ENCODE data around the gene C1orf185.
"Not testable (repeated sequence)": the region's sequence is repeated elsewhere in the genome, so short reads cannot be mapped to it uniquely, and the experiment has no call there.

Gene C1orf185

GRCh38 chr1:51101976-51102375 lies at the start of gene C1orf185:
Gene C1orf185 (plus strand): TSS chr1:51102228. CDS start chr1:51102234, 6 bp downstream.
- no peak for DNase-seq

DNA sequence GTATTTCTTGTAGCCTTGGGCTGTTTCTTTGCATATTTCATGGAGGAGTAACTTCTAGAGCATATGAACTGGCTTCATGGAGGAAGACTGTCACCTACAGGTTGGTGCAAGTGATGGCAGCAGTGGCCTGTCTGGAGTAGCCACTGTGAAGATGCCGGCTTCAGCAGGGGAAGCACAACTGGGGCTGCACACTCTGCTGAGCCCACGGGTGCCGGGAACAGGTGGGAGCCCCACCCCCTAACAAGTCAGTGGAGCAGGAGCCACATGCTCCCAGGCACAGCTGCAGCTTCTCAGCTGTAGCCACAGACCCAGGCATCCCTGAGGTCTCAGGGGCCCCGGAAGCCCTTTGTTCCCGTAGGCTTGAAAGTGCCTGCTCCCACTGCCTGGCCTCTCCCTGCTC lies 43.2 kb upstream of the C1orf185 start:
- DNase-seq, result no peak

DNA sequence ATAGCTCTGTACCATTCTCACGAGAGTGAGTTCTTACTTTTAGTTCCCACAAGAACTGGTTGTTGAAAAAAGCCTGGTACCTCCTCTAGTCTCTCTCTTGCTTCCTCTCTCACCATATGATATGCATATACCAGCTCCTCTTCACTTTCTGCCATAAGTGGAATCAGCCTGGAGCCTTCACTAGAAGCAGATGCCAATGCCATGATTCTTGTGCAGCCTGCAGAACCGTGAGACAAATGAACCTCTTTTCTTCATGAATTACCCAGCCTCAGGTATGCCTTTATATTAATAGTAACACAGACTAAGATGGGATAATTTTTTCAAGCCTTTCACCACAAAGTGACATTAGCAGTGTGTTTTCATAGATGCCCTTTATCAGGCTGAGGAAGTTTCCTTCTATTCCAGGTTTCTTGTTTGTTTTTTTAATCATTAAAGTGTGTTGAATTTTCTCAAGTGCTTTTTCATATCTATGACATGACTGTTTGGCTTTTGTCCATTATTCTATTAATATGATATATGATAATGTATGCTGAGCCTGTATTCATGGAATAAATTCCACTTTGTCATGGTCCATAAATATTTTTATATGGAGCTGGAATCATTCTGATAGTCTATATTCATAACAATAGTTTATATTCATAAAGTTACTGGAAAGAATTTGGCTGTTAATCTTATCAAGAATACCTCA lies 40.7 kb upstream of the C1orf185 start:
- no peak for DNase-seq

- DNase-seq, result no peak
These were observed 38.9 kb upstream of the C1orf185 start for GRCh38 chr1:51063121-51063520.

DNA sequence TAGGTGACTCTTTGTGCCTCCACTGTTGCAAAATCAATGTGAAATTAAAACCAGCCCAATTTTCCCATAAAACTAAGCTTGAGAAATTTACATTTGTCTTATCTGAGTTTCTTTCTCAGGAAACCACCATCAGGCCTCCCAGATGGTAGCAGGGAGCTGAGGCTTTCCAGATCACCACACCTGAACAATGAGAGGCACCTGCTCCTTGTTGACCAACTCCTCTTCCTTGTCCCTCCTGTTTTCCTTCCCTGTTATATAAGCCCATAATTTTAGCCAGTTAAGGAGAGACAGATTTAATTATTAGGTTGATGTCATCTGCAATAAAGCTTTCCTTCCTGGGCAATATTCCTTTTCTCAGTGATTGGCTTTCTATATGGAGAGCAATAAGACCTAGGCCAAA lies 32.0 kb upstream of the C1orf185 start:
- DNase-seq, result no peak

DNA sequence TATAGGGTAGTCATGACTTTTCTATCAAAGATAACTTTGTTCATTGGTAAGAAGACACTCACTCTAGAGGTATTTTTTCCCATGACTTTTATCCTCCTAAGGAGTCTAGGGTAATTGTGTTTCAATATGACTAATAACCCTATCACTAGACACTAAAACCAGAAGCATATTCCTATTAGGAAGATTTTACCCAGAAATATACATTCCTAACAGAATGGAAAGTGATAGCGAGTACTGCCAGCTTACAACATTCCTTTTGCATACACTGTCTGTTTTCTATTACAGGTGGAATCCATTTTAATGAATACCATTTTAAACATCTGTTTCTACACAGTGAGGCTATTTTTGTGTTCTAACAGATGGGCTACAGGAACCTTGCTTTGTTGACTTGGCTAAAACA lies 31.4 kb upstream of the C1orf185 start:
- no peak for DNase-seq

GRCh38 chr1:51071291-51072042 lies 30.6 kb upstream of the C1orf185 start:
- DNase-seq, result no peak

DNA sequence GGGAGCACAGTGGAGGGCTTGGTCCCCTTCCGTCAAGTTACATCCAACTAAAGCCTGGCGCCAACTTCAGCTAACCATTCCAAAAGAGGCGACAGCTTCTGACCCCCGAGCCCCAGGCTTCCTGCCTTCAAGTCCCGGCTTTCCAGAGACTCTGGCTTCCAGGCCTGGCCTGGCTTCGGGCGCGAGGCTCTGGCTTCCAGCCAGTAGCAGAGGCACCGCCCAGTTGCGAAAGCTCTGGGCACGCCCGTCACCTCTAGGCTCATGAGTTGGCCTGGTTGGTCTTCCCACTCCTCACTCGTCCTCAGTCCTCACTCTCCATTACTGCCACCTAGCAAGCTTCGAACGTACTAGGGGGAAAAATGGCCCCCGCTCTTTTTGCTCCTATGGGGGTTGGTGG lies 30.0 kb upstream of the C1orf185 start:
- no peak for DNase-seq

DNA sequence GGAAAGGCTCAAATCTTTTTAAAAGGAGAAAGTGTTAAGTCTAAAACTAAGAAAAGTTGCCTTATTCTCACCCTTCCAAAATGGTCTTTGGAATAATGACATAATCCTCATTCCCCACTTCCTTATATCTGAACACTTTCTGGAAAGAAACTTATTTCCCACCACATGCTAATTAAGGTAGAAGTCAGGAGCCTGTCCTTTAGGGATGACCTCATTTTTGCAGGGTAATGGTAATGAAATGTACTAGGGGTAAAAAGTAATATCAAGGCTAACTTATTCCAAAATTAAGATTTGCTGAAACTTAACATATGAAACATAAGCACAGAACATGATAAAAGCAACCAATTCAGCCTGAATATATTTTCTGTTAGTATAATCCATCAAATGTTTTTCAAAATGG lies 29.4 kb upstream of the C1orf185 start:
- DNase-seq, result no peak

DNA sequence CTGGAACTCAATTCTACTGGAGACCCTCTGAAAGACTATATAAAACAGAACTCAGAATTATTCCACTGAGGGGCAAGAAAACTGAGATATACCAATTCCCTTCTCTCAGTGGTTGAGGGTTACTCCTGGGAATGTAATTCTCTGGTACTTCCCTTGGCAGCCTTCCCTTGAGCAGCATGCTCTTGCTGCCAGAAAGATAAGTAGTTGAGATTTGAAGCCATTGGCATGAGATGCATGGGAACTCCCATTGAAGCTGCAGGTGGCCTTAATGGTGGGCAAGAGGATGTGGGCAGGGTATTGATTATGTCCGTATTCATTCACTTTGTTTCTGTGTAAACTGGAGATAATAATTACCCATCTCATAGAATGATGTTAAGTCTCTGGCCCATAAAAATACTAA lies 28.6 kb upstream of the C1orf185 start:
- no peak for DNase-seq

DNA sequence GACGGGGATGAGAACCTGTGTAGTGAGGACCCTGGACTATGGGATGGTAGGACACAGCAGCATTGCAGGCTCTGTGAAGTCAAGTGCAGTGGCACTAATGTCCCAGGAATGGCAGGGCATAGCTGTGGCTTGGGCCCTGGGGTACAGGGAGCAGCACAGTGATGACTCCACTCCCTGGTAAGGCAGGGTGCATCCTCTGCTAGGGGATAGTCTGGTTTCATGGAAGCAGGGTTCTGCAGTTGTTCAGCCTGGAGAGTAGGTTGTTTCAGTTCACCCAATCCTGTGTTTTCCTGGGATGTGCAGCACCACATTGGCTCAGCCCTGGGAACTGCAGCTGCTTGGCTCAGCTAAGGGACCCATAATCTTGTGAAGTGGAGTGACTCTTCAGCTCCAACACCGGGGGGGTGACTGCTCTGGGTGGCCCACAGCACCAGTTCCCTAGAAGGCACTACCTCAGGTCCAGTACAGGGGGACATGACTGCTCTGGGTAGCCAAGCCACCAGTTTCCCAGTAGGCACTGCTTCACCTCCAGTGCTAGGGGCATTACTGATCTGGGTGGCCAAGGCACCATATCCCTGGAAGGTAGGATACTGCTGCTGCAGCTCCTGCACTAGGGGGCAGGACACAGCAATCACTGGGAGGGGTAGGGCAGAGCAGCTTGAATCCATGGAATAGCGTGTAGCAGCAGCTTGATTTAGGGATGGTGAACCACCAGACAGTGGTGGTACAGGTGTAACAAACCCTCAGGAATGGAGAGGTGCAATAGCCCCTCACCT lies 15.3 kb upstream of the C1orf185 start:
- DNase-seq, result no peak

- DNase-seq, result no peak
These were observed 13.6 kb upstream of the C1orf185 start for GRCh38 chr1:51088474-51088873.

GRCh38 chr1:51093581-51093980 lies 8.4 kb upstream of the C1orf185 start:
- DNase-seq, result no peak

DNA sequence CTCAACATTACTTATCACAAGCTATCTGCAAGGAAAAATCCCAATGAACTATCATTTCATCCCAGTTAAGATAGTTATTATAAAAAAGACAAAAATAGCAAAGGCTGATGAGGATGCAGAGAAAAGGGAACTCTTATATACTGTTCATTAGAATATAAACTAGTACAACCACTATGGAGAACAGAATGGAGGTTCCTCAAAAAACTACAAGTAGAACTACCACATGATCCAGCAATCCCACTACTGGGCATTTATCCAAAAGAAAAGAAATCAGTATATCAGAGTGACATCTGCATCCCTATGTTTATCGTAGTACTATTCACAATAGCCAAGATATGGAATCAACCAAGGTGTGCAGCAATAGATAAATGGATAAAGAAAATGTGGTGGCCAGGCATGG lies 4.9 kb upstream of the C1orf185 start:
- no peak for DNase-seq

GRCh38 chr1:51100264-51100880 lies 1.7 kb upstream of the C1orf185 start:
- no peak for DNase-seq

GRCh38 chr1:51114137-51114536 lies 12.1 kb downstream of the C1orf185 start:
- DNase-seq, result no peak

DNA sequence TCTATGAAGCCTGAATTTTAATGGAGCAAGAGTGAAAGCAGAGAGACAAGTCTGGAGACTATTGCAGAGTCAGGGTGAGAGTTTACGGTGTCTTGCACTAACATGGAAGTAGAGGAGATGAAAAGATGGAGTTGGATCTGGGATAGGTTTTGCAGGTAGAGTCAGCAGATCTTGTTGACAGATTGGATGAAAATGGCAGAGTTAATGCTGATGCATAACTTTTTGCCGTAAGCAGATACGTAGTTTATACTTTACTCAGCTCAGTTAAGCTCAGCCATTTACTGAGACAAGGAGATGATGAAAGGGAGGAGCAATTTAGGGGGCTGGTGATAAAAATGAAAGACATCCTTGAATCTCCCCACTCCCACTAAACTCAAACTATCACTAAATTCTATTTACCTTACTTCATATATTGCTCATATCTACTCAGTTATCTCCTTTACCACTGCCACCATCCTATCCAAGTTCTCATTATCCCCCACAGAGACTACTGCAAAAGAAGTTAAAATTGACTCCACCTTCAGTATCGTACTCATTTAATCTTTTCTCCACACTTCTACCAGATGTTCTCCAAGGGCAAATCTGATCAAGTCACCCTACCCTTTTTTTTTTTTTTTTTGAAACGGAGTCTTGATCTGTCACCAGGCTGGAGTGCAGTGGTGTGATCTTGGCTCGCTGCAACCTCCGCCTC lies 13.8 kb downstream of the C1orf185 start:
- no peak for DNase-seq

DNA sequence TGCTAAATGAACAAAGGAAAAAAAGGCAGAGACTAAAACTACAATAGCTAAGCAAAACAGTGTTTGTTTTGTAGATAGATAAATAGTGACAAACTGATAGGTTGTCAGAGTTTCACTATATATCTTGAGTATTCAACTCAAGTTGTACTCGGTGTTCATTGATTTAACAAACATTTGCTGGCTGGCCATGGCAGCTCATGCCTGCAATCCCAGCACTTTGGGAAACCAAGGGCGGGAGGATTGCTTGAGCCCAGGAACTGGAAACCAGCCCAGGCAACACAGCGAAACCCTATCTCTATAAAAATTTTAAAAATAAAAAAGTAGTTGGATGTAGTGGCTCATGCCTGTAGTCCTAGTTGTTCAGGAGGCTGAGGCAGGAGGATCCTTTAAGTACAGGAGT lies 17.3 kb downstream of the C1orf185 start:
- no peak for DNase-seq

- no peak for DNase-seq
These were observed 18.6 kb downstream of the C1orf185 start for GRCh38 chr1:51120629-51121028.

DNA sequence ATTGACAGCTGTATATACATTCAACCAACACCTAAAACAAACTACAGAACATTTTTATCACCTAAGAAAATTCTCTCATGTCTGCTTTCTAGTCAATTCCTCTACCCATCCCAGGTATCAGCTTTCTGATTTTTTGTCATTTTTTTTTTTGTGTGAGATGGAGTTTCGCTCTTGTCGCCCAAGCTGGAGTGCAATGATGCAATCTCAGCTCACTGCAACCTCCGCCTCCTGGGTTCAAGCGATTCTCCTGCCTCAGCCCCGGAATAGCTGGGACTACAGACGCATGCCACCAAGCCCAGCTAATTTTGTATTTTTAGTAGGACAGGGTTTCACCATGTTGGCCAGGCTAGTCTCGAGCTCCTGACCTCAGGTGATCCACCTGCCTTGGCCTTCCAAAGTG lies 25.1 kb downstream of the C1orf185 start:
- DNase-seq, result not testable (repeated sequence)

- DNase-seq, result no peak
These were observed 29.2 kb downstream of the C1orf185 start for GRCh38 chr1:51131185-51131584.
